22Rv1 (cell line): ENCODE measurements around the gene SLC25A36.

Experiments used
- CTCF ChIP-seq: fragments of 450-650 bp; IDR thresholded peaks from 2 replicates; pipeline ENCODE4 v1.5.1; 2017; ENCODE audit warnings: mild to moderate bottlenecking
- ZFX ChIP-seq: fragments of 450-650 bp; IDR thresholded peaks from 2 replicates; pipeline ENCODE4 v1.6.1; 2017; ENCODE audit warnings: antibody characterized with exemption, borderline replicate concordance

GRCh38 chr3:141000027-141000663, 58.5 kb downstream of the SLC25A36 start:
- TF ChIP-seq CTCF, result peak; percentile 78
- no peak for TF ChIP-seq ZFX
